NCI-H748 (cell line): Measurements from ENCODE around the gene TEX10.
"Not testable (repeated sequence)": the region's sequence is repeated elsewhere in the genome, so short reads cannot be mapped to it uniquely, and the experiment has no call there.

ENCODE experiments used
- DNase-seq: peaks from one replicate; lab custom pipeline; 2025; ENCODE audit not compliant: unreplicated experiment; lab: John Stamatoyannopoulos, UW

TEX10 gene

DNA sequence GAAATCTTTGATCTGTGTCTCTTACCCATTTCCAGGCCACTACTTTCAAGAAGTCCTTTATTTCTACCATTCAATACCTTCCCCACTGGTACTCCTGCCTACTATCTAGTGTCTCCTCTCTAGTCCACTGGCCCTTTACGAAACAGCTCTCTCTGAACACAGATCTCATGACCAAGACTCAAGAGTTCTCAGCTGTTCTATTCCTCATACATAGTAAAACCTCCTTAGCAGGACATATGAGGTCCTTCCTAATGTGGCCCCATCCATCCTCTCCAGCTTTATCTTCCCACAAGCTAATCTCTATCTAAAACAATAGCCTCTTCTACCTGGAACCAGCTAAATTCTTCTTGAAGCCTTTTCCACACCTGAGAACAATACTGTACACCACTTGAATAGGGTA is 2.6 kb downstream of the TEX10 start:
- no peak for DNase-seq

DNA sequence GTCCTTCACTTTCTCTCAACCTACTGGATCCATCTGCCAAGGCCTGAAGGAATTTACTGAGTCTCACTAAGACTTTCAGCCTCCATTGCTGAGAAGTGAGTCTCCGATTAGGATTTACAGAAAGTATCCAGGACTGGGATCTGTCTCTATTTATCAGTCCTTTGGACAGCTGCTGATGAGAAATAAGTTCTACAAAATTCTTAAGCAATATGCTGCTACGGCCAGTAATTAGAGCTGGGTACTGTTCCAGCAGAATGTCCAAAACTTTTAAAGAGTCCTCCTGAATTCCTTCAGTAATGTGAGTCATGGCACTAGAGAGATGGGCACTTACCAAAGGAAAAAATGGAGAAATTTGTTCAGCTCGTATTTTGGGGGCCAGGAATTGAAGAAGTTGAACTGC is 5.9 kb downstream of the TEX10 start:
- no peak for DNase-seq

DNA sequence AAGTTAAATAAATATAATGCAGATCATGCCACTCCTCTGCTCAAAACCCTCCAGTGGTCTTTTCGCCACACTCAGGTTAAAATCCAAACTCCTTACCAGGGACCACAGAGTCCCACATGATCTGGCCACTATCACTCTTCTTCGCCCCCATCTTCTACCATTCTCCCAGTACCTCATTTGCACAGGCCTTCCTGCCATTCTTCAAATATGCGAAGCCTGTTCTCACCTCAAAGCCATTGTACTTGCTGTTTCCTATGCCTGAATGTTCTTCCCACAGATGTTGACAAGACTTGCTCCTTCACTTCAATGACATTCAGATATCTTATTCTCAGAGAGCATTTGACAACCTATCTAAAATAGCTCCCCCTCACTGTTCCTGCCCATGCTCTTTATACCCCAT is 10.9 kb downstream of the TEX10 start:
- no peak for DNase-seq

DNA sequence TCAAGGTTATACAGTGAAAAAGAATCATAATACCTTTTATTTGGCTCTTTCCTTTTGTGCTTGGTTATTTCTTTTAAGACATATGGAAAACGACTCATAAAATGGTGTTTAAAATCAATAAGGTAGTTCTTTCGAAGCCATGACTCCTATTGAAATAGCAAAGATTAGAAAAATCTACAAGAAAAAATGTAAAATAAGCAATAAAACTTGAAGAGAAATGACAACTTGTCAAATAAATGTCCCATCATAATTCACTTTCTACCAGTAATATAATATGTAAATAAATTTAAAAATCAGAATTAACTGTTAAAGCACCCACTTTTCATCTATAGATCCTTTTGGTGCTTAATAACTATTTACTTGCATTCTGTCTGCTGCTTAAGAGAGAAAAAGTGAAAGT is 12.5 kb downstream of the TEX10 start:
- DNase-seq: no peak

DNA sequence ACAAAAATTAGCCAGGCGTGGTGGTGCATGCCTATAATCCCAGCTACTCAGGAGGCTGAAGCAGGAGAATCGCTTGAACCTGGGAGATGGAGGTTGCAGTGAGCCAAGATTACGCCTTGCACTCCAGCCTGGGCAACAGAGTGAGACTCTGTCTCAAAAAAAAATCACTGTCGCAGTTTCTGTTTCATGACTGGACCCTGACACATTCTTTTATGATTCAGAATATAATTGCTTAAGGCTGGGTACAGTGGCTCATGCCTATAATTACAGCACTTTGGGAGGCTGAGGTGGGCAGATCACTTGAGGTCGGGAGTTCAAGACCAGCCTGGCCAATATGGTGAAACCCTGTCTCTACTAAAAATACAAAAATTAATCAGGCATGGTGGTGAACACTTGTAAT is 14.0 kb downstream of the TEX10 start:
- DNase-seq: not testable (repeated sequence)

DNA sequence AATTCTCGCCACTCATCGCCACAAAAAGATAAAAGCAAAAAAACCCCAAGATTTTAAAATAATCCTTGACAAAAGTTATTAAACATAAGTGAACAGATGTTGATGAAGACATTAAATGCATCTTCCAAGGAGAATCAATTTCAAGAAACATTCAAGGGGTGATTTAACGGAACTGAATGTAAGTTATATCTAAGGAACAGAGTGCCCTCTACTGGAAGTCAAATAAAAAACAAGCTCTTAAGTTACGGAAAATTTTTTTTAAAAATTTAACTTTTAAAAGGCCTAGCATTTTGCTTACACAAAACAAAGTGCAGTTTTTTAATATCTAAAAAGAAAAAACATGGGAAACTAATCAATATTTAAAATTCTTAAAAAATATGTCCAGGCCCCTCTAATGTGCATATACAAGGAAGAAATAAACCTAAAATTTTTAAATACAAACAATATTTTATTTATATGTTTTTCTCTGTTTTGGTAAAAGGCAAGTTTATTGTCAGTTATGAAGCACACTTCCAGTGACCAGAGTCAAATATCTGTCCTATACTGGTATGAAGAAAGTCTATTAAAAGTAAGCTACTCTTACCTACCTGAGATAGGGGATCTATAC is 28.0 kb downstream of the TEX10 start:
- DNase-seq: peak; percentile 32

DNA sequence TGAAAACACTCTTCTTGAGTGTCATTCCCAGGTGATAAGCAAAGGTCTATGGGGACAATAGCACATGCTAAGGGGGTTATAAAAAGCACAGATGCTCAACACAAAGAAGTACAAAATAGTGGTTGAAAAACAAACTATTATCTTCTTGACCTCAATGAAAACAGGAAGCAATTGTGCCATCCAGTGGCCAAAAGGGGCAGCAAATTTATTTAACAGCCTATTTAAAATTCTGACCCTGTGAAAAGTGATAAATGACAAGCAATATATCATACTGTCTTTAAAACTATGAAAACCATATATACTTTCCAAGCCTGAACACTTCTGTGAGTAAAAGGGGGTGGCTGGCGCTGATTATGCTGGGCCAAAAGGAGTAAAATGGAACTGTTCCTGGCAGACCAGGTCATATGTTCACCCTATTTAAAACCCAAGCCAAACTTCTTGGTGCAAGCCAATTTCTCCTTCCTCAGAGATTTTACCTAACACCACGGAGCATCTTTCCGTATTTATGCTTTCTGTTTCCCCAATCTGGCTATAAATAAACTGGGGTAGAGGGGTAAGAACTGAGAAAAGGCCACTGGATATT is 29.7 kb downstream of the TEX10 start:
- peak; percentile 72 for DNase-seq

DNA sequence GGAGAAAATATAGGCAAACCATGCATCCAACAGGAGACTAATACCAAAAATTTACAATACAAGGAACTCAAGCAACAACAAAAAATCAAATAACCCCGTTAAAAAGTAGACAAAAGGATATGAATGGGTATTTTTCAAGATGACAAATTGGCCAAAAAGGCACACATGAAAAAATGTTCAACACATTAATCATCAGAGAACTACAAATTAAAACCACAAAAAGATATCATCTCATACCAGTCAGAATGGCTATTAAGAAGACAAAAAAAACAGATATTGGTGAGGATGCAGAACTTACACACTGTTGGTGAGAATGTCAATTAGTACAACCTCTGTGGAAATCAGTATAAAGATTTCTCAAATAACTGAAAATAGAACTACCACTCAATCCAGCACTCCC is 35.0 kb downstream of the TEX10 start:
- DNase-seq: no peak

DNA sequence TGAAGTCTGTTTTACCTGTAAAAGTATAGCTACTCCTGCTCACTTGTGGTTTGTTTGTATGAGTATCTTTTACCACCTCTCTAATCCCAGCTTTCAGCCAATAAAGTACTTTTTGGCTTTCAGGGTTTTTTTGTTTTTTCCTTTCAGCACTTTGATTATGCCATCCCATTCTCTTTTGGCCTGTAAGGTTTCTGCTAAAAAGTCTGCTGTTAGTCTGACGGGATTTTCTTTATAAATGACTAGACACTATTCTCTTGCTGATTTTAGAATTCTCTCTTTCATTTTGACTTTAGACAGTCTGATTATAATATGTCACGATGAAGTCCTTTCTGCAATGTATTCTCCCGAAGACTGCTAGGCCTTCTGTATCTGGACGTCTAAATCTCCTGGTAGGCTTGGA is 37.2 kb downstream of the TEX10 start:
- DNase-seq: no peak

DNA sequence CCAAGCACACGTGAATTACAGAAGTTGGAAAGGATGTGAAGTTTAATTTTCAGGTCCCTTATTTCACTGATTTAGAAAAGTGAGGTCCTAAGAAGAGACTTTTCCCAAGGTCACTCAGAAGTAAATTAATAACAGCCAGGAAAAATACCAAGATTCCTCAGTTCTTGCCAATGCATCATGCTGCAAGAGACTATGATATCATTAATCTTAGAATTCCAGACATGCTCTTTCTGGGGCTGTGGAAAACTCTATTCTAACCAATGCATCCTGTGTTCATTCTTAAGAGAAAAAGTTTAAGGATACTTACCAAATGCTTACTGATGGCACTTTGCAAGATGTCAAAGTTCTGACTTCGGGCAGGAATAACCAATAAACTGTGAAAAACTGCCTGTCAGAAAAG is 42.8 kb downstream of the TEX10 start:
- no peak for DNase-seq

DNA sequence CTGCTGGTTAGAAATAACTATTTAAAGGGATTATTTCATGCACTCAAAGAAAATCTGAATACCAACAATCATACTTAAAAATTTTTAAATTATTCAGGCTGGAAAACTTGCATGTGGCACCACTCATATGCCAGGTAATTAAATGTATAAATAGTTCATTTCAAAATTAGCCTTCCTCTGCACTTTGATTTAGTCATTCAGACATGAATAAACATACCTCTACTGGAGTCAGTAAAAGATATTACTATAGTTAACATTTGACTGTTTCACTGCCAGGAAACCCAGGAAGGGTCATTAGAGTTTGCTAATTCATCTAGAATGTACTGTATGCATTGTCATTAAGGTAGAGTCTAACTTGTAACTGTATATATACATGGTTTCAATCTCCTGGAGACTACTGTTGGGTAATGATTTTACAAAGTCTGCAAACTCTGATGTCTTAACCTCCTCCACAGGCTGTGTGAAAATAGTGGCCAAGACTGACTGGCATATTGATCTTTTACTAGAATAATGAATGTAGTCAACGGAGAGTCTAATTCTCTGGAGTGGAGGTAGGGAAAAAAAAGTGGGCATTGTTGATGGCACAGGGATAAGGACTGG is 43.7 kb downstream of the TEX10 start:
- DNase-seq: no peak

DNA sequence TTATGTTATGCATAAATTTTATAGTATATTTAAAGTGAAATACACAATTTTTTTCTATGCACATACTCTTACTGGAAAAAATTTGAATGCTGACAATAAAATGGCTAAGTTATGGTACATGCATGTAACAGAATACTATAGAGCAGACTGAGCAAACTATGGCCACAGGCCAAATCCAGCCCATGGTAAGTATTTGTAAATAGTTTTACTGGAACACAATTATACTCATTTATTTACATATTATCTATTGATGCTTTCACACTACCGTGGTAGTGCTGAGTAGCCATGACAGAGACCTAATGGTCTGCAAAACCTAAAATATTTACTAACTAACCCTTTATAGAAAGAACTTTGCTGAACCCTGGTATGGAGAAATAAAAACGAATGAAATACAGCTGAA is 45.7 kb downstream of the TEX10 start:
- DNase-seq: peak; percentile 43

DNA sequence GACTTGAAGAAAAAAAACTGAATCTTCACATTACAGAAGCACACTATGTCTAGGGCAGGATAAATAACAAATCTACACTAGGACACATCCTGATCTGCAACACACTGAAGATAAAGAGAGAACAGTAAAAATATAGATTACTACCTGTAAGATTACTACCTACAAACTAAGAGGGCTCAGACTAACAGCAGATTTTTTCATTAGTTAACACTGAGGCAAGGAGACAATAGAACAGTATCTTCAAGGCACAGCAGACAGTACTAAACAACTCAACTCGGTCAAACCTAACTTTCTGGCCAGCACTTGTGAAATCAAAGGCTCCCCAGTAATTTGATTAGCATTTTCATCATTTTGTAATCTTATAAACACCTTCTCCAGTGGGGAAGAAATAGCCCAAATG is 46.5 kb downstream of the TEX10 start:
- DNase-seq: no peak

DNA sequence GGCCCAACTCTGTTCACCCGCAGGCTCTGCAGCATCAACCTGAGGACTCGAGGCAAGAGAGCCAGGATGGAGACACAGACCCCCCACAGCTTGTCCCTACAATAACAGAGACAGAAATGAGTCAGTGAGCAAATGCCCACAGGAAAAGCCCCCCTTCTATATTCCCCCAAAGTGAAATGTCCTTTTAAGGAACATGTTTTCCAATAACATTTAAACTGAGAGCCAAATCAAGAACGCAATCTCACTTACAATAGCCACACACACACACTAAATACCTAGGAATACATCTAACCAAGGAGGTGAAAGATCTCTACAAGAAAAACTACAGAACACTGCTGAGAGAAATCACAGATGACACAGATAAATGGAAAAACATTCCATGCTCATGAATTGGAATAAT is 49.0 kb downstream of the TEX10 start:
- DNase-seq: no peak

DNA sequence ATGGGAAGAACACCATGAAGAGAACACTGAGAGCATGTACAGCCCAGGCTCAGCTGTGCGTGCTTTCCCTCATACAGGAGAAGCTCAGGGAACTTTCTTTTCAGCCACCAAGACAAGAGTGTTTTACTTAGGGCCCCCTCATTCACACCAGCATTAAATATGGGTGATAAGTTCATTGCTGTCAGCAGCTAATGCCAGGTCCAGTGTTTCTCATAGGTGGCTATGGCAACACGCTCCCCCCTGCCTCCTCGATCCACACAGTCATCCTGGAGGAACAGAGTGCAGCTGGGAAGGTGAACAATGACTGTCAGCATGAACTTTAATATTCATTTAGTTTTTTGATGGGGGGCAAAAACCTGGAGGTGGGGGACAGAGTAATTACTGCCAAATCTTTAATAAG is 54.4 kb downstream of the TEX10 start:
- DNase-seq: no peak

DNA sequence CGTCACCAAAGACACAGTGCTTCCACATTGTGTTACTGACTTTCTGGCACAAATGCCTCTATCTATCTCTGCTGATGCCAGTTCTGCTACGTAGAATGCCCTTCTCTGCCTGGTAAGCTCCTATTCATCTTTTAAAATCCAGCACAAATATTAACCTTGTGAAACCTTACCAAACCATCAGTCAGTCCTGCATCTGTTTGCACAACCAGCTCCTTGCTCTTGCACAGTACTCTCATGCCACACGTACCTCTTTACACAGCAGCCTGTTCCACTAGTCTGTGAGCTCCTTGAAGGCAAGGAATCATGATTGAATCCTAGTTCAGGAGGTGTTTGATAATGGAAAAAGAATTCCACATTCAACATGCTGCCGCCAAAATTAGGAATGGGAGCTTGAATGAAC is 56.3 kb downstream of the TEX10 start:
- no peak for DNase-seq

DNA sequence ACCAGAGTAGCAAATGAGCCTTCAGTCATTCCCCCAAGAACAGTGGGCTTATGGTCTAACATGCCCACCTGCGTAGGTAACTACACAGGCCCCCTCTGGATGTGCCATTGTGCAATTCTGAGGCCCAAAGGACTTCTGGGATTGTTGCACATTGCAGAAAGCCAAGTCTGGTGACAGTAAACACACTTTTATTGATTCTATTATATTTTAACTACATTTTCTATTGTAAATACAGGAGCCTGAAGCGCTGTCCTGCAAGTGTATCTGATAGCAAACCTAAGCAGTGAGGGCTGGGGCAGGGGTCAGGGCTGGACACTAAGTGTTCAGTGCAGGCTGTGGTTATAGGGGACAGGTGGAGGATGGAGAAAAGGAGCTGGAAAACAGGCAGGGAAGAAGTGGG is 57.5 kb downstream of the TEX10 start:
- DNase-seq: no peak

DNA sequence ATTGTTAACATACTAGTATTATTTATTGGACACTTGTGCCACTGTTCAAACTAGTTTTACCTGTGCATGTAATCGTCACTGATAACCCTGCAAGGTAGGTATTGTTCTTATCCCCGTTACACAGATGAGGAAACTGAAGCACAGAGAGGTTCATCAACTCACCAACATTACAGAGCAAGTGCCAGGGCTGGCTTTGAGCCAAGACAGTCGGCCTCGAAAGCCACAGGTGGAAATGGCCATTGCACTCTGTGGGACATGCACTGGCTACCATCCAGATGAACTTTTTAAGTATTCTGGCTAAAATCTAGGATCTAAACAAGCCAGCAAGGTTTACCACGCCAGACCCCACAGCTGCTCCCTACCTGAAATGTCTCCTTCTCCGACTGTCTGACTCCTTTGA is 57.9 kb downstream of the TEX10 start:
- no peak for DNase-seq

DNA sequence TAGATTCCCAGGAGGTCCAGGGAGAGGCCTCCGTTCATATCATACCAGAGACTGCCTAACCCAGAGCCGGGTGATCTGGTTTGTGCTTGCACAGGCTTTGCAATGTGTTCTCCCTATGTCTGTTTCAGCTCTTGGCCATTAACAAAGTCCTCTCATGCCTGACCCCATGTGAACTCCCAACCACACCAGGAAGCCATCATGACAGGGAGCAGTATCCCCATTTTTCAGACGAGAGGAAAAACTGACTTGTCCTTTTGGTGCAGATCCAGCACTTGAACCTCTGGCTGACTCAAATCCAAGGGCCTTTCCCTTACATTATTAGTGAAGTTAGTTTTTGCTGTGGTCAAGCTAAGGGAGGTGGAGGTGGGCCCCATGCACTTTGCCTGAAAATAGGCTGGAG is 58.4 kb downstream of the TEX10 start:
- DNase-seq: no peak

DNA sequence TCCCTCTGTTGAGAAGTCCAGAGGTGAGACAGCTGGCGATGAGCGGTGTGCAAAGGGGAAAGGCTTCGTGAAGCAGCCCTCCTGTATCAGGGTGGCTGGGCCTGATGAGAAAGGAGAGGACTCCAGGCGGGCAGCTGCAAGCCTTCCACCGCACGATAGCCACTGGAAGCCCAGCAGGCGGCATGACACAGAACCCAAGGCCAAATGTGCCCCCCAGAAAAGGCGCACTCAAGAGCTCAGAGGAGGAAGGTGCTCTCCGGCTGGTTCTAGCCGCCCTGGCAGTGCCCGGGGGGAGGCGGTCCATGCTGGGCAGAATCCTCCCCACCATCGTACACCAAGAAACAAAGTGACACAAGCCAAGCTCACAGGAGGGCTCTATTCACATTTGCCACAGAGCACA is 60.3 kb downstream of the TEX10 start:
- DNase-seq: no peak

DNA sequence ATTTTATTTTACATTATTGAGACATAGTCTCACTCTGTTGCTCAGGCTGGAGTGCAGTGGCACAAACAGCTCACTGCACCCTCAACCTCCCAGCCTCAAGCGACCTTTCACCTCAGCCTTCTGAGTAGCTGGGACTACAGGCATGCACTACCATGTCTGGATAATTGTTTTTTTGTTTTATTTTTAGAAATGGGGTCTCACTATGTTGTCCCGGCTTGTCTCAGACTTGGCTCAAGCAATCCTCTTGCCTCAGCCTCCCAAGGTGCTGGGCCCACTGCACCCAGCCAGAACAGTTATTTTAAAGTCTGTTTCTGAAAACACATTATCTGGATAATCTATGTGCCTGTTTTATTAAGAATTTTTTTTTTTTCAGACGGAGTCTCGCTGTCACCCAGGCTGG is 62.0 kb downstream of the TEX10 start:
- DNase-seq: no peak

DNA sequence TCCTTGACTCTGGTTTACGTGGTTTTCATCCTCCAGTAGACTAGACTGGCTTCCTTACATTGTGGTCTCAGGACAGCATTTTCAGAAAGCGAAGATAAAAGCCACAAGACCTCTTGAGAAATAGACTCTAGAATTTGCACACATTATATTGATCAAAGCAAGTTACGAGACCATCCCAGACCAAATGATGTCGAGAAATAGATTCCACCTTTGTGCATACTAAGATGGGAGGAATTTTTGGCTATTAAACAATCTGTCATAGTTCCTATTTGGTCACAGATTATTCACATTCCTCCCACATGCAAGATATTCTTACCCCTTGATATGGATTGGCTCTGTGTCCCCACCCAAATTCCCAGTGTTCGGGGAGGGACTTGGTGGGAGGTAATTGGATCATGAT is 65.6 kb downstream of the TEX10 start:
- no peak for DNase-seq

DNA sequence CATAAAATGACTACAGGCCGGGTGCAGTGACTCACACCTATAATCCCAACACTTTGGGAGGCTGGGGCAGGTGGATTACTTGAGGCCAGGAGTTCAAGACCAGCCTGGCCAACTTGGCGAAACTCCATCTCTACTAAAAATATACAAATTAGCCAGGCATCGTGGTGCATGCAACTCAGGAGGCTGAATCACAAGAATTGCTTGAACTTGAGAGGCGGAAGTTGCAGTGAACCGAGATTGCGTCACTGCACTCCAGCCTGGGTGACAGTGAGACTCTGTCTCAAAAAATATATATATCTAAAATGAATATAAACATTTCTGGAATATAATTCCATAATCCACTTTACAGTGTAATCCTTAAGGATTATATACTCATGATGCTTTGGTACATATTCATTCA is 66.5 kb downstream of the TEX10 start:
- no peak for DNase-seq
